MCF 10A (cell line): Measurements from ENCODE around the gene GRIN2C. TPM values are rescaled to one million over a fixed set of nuclear protein-coding genes. Genes with fewer than 3 reads are reported as not detected.

Source experiments
- BruUV-seq: library from RNA; stranded (reverse); fragments of 400-500 nt; replicated peaks from 2 replicates; lab custom pipeline; 2021; lab: Mats Ljungman, UMichigan
- CTCF ChIA-PET: fragments of 300-600 bp; sonication (Branson Sonifier 250); formaldehyde crosslinking; extraction: SDS; loops from one replicate; lab custom pipeline; 2021; ENCODE audit warnings: antibody characterized with exemption, inconsistent platforms; lab: Yijun Ruan, JAX
- POLR2A ChIA-PET: fragments of 300-600, 350-650 bp; sonication (Branson Sonifier 250); formaldehyde crosslinking; extraction: SDS; loops from one replicate; lab custom pipeline; 2020; ENCODE audit warnings: antibody characterized with exemption, inconsistent platforms; lab: Yijun Ruan, JAX
- DNase-seq: peaks from one replicate; pipeline ENCODE4 v3.0.0-alpha.2; 2018; ENCODE audit not compliant: unreplicated experiment
- H3K27ac Mint-ChIP-seq: one replicate; pipeline ENCODE4 v1.8.0; 2022; ENCODE audit warnings: mild to moderate bottlenecking, low read depth, mixed read lengths; ENCODE audit not compliant: unreplicated experiment
- H3K27me3 Mint-ChIP-seq: one replicate; pipeline ENCODE4 v1.8.0; 2022; ENCODE audit warnings: mixed read lengths; ENCODE audit not compliant: insufficient read depth, unreplicated experiment
- H3K36me3 Mint-ChIP-seq: one replicate; pipeline ENCODE4 v1.8.0; 2022; ENCODE audit warnings: mild to moderate bottlenecking, moderate library complexity, mixed read lengths; ENCODE audit not compliant: insufficient read depth, unreplicated experiment
- H3K4me1 Mint-ChIP-seq: one replicate; pipeline ENCODE4 v1.8.0; 2022; ENCODE audit warnings: mixed read lengths; ENCODE audit not compliant: insufficient read depth, unreplicated experiment
- H3K4me3 Mint-ChIP-seq: one replicate; pipeline ENCODE4 v1.8.0; 2022; ENCODE audit warnings: mild to moderate bottlenecking, moderate library complexity, mixed read lengths; ENCODE audit not compliant: unreplicated experiment
- H3K9me3 Mint-ChIP-seq: one replicate; pipeline ENCODE4 v1.8.0; 2022; ENCODE audit warnings: mixed read lengths; ENCODE audit not compliant: unreplicated experiment
- intact Hi-C: fragments of 100-400 bp; cut with micrococcal nuclease; formaldehyde crosslinking; loops from 2 replicates; pipeline ENCODE4 v1.14.1; 2022
- total RNA-seq: library from RNA; stranded (reverse); gene quantifications from 2 replicates; pipeline ENCODE4 v1.2.3, GENCODE V29; 2022
- TF ChIP-seq, protein P1 (sequence below): fragments of 200-600 bp; IDR thresholded peaks from one replicate; pipeline ENCODE4 v1.8.0; 2022; ENCODE audit warnings: antibody characterized with exemption, mild to moderate bottlenecking; ENCODE audit not compliant: unreplicated experiment

Gene GRIN2C
- total RNA-seq, 1 experiment from 2014 or later: 0.28 TPM

DNA sequence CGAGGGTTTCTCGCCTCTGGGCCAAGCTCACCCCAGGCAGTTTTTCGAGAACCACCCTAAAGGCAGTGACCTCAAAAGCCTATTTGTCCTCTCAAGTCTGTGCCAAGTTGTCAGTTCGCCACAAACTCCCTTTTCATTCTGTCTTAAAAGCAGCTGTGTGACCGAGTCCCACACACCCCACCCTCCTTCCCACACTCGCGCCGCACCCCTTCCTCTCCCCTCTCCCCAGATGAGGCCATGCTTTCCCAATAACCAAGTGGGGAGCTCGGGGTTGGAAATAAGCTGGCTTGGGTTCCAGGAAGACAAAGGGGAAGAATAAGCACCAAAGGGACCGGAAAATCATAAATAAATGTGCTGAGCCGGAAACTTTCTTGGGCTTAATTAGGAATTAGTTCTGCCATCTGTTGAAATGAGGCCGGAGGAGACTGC lies 36.7 kb downstream of the GRIN2C start:
- intact Hi-C loops: no loop called here
- no peaks in the 10 kb centered on the region for H3K9me3 Mint-ChIP-seq
- no peak overlapping the region for H3K4me3 Mint-ChIP-seq
- TF ChIP-seq, protein P1, sequence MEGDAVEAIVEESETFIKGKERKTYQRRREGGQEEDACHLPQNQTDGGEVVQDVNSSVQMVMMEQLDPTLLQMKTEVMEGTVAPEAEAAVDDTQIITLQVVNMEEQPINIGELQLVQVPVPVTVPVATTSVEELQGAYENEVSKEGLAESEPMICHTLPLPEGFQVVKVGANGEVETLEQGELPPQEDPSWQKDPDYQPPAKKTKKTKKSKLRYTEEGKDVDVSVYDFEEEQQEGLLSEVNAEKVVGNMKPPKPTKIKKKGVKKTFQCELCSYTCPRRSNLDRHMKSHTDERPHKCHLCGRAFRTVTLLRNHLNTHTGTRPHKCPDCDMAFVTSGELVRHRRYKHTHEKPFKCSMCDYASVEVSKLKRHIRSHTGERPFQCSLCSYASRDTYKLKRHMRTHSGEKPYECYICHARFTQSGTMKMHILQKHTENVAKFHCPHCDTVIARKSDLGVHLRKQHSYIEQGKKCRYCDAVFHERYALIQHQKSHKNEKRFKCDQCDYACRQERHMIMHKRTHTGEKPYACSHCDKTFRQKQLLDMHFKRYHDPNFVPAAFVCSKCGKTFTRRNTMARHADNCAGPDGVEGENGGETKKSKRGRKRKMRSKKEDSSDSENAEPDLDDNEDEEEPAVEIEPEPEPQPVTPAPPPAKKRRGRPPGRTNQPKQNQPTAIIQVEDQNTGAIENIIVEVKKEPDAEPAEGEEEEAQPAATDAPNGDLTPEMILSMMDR: no peak
- H3K36me3 Mint-ChIP-seq: no peaks in the 10 kb centered on the region
- ChIA-PET CTCF (no interaction called here), POLR2A (no interaction called here)
- DNase-seq: no peak
- H3K27me3 Mint-ChIP-seq: no peaks in the 10 kb centered on the region
- H3K27ac Mint-ChIP-seq: no peak overlapping the region
- H3K4me1 Mint-ChIP-seq: no peaks in the 10 kb centered on the region
- BruUV-seq: no TSS peak

DNA sequence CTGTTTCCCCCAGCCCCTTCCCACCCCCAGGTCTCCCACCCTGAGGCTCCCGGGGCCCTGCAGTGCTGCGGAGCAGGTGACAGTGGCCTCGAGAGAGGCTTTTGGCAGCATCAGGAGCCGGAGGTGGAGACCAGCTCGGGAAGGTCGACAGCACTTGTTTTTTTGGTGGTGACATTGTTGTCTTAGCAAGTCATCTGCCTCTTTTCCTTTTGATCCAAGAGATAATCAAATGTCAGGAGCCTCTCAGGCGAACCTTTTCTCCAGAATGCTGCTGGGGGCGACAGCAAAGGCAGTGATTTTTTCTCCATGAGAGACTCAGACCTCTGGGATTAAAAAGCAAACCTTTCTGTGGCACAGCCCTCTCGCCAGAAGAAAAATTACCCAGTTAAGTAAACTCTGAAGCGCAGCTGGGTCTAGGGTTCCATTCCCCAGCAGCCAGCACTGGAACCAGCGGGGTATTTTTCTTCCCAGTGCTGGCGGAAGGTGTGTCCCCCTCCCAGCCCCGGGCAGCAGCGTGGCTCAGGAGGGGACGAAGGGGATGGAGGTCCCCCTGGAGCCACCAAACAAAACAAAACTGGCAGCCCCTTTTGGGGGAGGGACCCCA lies 37.2 kb downstream of the GRIN2C start:
- TF ChIP-seq, protein P1: no peak
- Mint-ChIP-seq H3K27me3 (no peaks in the 10 kb centered on the region), H3K9me3 (no peaks in the 10 kb centered on the region), H3K36me3 (no peaks in the 10 kb centered on the region), H3K4me1 (no peaks in the 10 kb centered on the region), H3K4me3 (no peak overlapping the region), H3K27ac (no peak overlapping the region)
- intact Hi-C loops: no loop called here
- POLR2A ChIA-PET: no interaction called here
- DNase-seq: no peak
- no TSS peak for BruUV-seq
- CTCF ChIA-PET: no interaction called here

DNA sequence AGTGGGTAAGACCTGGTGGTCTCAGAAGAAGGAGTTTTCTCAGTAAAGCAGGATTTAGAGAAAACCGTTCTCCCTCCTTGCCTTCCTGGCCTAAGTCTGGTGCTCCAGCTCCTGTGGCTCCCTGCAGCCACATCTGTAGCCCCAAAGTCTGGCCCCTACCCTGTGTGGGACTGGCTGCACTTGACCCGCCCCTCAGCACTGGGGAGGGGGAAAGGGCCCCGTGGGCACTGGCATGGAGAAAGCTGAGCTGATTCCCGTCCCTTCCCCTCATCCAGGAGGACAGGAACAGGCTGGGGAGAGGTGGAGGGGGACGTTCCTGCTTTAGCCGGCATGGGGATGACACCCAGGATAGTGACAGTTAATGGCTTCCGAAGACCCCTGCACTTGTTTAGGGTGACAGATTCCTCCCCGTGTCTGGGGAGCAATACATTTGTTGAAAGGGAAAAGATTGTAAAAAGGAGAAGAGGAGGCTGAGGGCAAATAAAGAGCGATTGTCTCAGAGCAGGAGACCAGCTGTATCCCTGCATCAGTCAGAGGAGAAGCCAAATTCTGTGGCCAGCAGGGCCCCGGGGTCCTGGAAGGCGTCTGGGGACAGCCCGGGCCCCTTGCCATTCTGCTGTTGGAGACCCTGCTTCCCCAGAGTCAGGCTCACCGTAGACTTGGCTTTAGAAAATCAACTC lies 37.9 kb downstream of the GRIN2C start:
- no peaks in the 10 kb centered on the region for H3K27me3 Mint-ChIP-seq
- H3K36me3 Mint-ChIP-seq: no peaks in the 10 kb centered on the region
- BruUV-seq: no TSS peak
- H3K4me1 Mint-ChIP-seq: no peaks in the 10 kb centered on the region
- H3K4me3 Mint-ChIP-seq: no peak overlapping the region
- ChIA-PET CTCF (no interaction called here), POLR2A (interaction anchor here (0.8 kb wide), 1 partner anchor 19 kb away, joined by 3 read pairs; no protein-coding TSS in a partner anchor)
- TF ChIP-seq, protein P1: no peak
- no peak overlapping the region for H3K27ac Mint-ChIP-seq
- no peaks in the 10 kb centered on the region for H3K9me3 Mint-ChIP-seq
- intact Hi-C loops: no loop called here
- no peak for DNase-seq

DNA sequence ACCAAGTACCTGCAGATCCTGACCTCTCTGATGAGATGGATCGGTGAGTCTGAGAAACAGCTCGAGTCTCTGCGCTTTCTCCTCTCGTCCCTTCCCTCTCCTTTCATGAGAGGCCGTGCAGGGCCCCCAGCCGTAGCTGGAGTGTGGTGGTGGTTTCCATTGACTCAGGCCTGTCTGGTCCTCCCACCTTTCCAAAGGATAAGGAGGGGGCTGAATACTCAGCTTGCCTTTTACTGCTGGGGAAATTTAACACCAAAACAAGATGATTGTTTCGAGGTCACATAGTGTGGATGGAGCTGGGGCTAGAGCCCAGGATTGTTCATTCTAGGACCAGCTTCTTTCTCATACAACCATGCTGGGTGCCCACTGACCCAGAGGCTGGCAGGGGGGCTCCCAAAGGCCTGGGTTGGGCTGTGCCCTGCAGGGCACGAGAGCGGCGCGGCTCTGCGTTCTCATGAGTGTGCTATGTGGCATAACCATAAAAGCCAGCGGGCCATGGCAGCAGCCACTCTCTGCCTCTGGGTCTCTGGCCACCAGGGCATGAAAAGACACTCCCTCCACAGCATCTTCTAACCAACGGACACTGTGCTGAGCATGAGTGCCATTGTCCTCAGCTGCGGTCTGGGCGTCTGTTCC lies 39.8 kb downstream of the GRIN2C start:
- Mint-ChIP-seq H3K4me3 (no peak overlapping the region), H3K9me3 (no peaks in the 10 kb centered on the region), H3K36me3 (no peaks in the 10 kb centered on the region), H3K27me3 (no peaks in the 10 kb centered on the region), H3K27ac (no peak overlapping the region), H3K4me1 (no peaks in the 10 kb centered on the region)
- intact Hi-C loops: no loop called here
- no TSS peak for BruUV-seq
- no peak for DNase-seq
- ChIA-PET POLR2A (interaction anchor here (0.6 kb wide), 1 partner anchor 176 kb away, joined by 3 read pairs; no protein-coding TSS in a partner anchor), CTCF (no interaction called here)
- TF ChIP-seq, protein P1: no peak
